ENCODE data around the gene PSKH1. TPM values are rescaled to one million over a fixed set of nuclear protein-coding genes. Genes with fewer than 3 reads are reported as not detected.

The PSKH1 gene
- total and polyA plus RNA-seq, 4 donors = 8.3 to 23.8 (median 13.8) TPM

- TF ChIP-seq RXRA (IDR thresholded peaks at IDR 0.05) (no peak), TAF1 (conservative IDR thresholded peaks at IDR 0.05) (no peak)
Observed at GRCh38 chr16:67853670-67854069, 39.4 kb upstream of the PSKH1 start (continued).

DNA sequence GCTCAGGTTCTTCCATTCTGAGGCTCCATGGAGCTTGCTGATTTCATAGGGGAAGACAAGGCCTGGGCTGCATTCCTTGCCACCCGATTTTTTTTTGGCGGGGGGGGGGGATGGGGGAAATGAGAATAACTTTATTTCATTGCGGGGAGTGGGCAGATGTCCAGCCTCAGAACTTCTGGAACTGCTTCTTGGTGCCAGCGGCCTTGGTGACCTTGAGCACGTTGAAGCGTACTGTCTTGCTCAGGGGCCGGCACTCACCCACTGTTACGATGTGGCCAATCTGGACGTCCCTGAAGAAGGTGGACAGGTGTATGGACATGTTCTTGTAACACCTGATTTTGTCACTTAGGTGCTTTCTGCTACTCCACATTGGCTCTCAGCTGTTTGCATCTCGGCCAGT is 37.3 kb upstream of the PSKH1 start:
- H3K36me3 ChIP-seq (ENCODE audit: control insufficient read depth in 4 of 4, insufficient read depth in 3 of 4, low read depth in 1 of 4, low read length in 3 of 4) = no peaks in the 10 kb centered on the region

GRCh38 chr16:67856927-67857546 is 36.0 kb upstream of the PSKH1 start:
- WGBS = 94% methylated on average over 5 of the region's 5 CpGs
- H3K27ac ChIP-seq (ENCODE audit: low read depth in 1 of 2, low read length in 2 of 2) = peak overlapping the region; percentile 22 to 81
- no peaks in the 10 kb centered on the region for H3K9me3 ChIP-seq (ENCODE audit: control insufficient read depth in 4 of 4, low read length in 3 of 4)
- TF ChIP-seq FOXA1 (IDR thresholded peaks at IDR 0.05) = no peak
- TF ChIP-seq FOXA2 (IDR thresholded peaks at IDR 0.05) = no peak
- TF ChIP-seq ZBTB33 (IDR thresholded peaks at IDR 0.05) = no peak
- TF ChIP-seq EGR1 (IDR thresholded peaks at IDR 0.05; ENCODE audit: low read depth in 2 of 2) = no peak
- TF ChIP-seq, protein P1, sequence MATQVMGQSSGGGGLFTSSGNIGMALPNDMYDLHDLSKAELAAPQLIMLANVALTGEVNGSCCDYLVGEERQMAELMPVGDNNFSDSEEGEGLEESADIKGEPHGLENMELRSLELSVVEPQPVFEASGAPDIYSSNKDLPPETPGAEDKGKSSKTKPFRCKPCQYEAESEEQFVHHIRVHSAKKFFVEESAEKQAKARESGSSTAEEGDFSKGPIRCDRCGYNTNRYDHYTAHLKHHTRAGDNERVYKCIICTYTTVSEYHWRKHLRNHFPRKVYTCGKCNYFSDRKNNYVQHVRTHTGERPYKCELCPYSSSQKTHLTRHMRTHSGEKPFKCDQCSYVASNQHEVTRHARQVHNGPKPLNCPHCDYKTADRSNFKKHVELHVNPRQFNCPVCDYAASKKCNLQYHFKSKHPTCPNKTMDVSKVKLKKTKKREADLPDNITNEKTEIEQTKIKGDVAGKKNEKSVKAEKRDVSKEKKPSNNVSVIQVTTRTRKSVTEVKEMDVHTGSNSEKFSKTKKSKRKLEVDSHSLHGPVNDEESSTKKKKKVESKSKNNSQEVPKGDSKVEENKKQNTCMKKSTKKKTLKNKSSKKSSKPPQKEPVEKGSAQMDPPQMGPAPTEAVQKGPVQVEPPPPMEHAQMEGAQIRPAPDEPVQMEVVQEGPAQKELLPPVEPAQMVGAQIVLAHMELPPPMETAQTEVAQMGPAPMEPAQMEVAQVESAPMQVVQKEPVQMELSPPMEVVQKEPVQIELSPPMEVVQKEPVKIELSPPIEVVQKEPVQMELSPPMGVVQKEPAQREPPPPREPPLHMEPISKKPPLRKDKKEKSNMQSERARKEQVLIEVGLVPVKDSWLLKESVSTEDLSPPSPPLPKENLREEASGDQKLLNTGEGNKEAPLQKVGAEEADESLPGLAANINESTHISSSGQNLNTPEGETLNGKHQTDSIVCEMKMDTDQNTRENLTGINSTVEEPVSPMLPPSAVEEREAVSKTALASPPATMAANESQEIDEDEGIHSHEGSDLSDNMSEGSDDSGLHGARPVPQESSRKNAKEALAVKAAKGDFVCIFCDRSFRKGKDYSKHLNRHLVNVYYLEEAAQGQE (IDR thresholded peaks at IDR 0.05) = no peak
- TF ChIP-seq NR2F2 (IDR thresholded peaks at IDR 0.05) = no peak
- no peak for TF ChIP-seq CTCF (IDR thresholded peaks at IDR 0.05; ENCODE audit: low read depth, low read length, missing input control)
- TF ChIP-seq MAX (IDR thresholded peaks at IDR 0.05) = no peak
- no peak for TF ChIP-seq HNF4A (conservative IDR thresholded peaks at IDR 0.05)
- no peak for TF ChIP-seq HNF4G (IDR thresholded peaks at IDR 0.05)
- no peak for TF ChIP-seq YY1 (IDR thresholded peaks at IDR 0.05)
- no peak for TF ChIP-seq GABPA (IDR thresholded peaks at IDR 0.05 in 1 of 2, conservative IDR thresholded peaks at IDR 0.05 in 1 of 2)
- TF ChIP-seq JUND (IDR thresholded peaks at IDR 0.05) = no peak
- no peak for TF ChIP-seq TAF1 (conservative IDR thresholded peaks at IDR 0.05)
- no peak for TF ChIP-seq RAD21 (IDR thresholded peaks at IDR 0.05)
- TF ChIP-seq SP1 (IDR thresholded peaks at IDR 0.05) = no peak
- no peak for TF ChIP-seq RXRA (IDR thresholded peaks at IDR 0.05)
- H3K4me1 ChIP-seq (ENCODE audit: control insufficient read depth in 4 of 4, insufficient read depth in 4 of 4, low read length in 3 of 4) = peaks cover 11 to 22% (median 17%) of the 10 kb centered on the region in 4 donors
- H3K9ac ChIP-seq (ENCODE audit: low read depth in 1 of 2, low read length in 2 of 2) = no peak overlapping the region
- no peak for DNase-seq (ENCODE audit: low spot score)
- no peaks in the 10 kb centered on the region for H3K27me3 ChIP-seq (ENCODE audit: control insufficient read depth in 4 of 4, insufficient read depth in 4 of 4, low read length in 3 of 4)
- H3K4me3 ChIP-seq (ENCODE audit: low read depth in 1 of 3, low read length in 3 of 3) = no peak overlapping the region
- no peaks in the 10 kb centered on the region for H3K36me3 ChIP-seq (ENCODE audit: control insufficient read depth in 4 of 4, insufficient read depth in 3 of 4, low read depth in 1 of 4, low read length in 3 of 4)

More for the DNA sequence above, 37.3 kb upstream of the PSKH1 start:
- H3K4me1 ChIP-seq (ENCODE audit: control insufficient read depth in 4 of 4, insufficient read depth in 4 of 4, low read length in 3 of 4) = peaks cover 11 to 22% (median 17%) of the 10 kb centered on the region in 4 donors
- no peak overlapping the region for H3K27ac ChIP-seq (ENCODE audit: low read depth in 1 of 2, low read length in 2 of 2)
- H3K4me3 ChIP-seq (ENCODE audit: low read depth in 1 of 3, low read length in 3 of 3) = no peak overlapping the region
- 85% methylated on average over 10 of the region's 10 CpGs for WGBS
- TF ChIP-seq HNF4A (conservative IDR thresholded peaks at IDR 0.05) = no peak
- H3K27me3 ChIP-seq (ENCODE audit: control insufficient read depth in 4 of 4, insufficient read depth in 4 of 4, low read length in 3 of 4) = no peaks in the 10 kb centered on the region
- DNase-seq (ENCODE audit: low spot score) = no peak
- H3K9me3 ChIP-seq (ENCODE audit: control insufficient read depth in 4 of 4, low read length in 3 of 4) = no peaks in the 10 kb centered on the region
- no peak overlapping the region for H3K9ac ChIP-seq (ENCODE audit: low read depth in 1 of 2, low read length in 2 of 2)

All from liver (tissue), 9 donors.